GM19438 (cell line): Measurements from ENCODE around the gene PAFAH1B1.
"Not testable (repeated sequence)": the region's sequence is repeated elsewhere in the genome, so short reads cannot be mapped to it uniquely, and the experiment has no call there.

Source experiments
- ATAC-seq: cut with Tn5 transposase; IDR thresholded peaks from one replicate; pipeline ENCODE4 v1.9.1; 2021; ENCODE audit warnings: low read depth; ENCODE audit not compliant: unreplicated experiment

The PAFAH1B1 gene

GRCh38 chr17:2592971-2593820, at the start of gene PAFAH1B1:
TSS of gene PAFAH1B1 (plus strand) at chr17:2593654. CDS start at chr17:2638289, 44,635 bp downstream.
- ATAC-seq = peak; percentile 66

DNA sequence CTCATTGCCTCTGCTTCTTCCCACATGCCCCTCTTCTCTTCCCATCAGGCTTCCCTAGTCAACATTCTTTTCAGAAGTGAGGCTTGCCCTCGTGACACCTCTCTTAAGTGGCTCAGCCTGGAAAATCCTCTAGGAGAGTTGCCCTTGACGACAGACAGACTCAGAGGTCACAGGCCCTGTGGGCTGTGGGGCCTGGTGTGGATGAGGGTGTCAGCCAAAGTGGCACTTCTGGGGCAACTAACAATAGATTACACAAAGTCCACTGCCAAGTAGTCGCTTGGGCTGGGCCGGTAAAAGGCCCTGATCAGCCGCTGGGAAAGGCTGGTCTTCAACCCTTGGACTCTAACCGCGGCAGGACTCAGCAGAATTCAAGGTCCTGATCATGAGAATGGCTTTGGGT, 48.1 kb upstream of the PAFAH1B1 start:
- no peak for ATAC-seq

- ATAC-seq = no peak
These were observed 46.3 kb upstream of the PAFAH1B1 start for GRCh38 chr17:2547176-2547575.

- ATAC-seq = not testable (repeated sequence)
These were observed 45.4 kb upstream of the PAFAH1B1 start for GRCh38 chr17:2548026-2548425.

- no peak for ATAC-seq
These were observed 43.9 kb upstream of the PAFAH1B1 start for GRCh38 chr17:2549392-2550211.

DNA sequence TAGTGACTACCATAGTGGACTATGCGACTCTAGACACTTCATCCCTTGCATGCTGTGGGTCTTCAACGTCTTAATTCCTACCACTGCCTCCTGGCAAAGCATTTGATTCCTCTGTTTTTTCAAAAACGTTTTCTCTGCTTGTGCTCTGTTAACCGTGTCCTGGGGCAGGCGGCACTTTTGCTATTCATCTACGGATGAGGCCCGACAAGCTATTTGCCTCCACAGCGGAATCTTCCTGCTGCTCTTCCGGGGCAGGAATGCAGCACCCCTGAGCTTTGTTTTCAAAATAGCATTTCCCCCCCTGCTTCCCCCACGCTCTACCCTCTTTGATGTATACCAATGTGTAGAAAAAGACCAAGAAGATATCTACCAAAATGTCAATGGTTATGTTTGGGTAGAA, 42.0 kb upstream of the PAFAH1B1 start:
- ATAC-seq = no peak

DNA sequence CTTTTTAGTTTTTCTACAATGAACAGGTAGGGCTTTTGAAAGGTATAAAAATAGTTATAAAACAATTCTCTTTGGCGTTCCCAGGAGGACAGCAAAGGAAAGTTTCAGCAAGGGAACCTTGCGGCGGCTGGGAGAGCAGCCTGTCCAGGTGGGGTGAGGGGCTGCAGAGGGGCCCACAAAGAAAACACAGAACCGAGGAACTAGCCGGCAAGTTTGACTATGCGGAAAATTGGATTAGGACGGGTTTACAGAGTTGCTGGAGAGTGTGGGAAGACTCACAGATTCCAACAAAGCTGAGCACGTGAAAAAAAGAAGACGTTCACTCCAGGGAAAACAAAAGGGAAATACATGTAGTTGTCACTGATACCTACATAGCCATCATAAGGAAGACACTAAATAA, 41.5 kb upstream of the PAFAH1B1 start:
- no peak for ATAC-seq

- ATAC-seq = no peak
These were observed 32.8 kb upstream of the PAFAH1B1 start for GRCh38 chr17:2560658-2561057.

- ATAC-seq = no peak
These were observed 31.1 kb upstream of the PAFAH1B1 start for GRCh38 chr17:2562162-2562858.

DNA sequence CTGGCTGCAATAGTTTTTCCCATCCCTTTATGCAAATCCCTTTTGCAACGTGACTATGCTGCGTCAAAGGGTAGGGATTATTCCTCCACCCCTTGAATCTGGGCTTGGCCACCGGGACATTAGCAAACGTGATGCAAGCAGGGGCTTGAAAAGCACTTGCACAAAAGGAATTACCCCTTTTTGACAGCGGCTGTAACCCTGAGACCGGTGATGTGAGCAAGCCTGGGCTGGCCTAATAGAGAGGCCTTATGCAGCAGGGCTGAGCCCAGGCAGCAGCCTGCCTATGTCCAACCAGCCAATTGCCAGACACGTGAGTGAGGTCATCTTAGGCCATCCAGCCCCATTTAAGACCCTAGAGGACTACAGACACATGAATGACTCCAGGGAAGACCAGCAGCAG, 30.4 kb upstream of the PAFAH1B1 start:
- no peak for ATAC-seq

GRCh38 chr17:2563543-2563942, 29.9 kb upstream of the PAFAH1B1 start:
- ATAC-seq = no peak

GRCh38 chr17:2564877-2565276, 28.6 kb upstream of the PAFAH1B1 start:
- no peak for ATAC-seq

- no peak for ATAC-seq
These were observed 27.4 kb upstream of the PAFAH1B1 start for GRCh38 chr17:2566056-2566455.

- ATAC-seq = peak; percentile 68
These were observed 21.7 kb upstream of the PAFAH1B1 start for GRCh38 chr17:2571523-2572303.

- not testable (repeated sequence) for ATAC-seq
These were observed 21.2 kb upstream of the PAFAH1B1 start for GRCh38 chr17:2572304-2572609.

DNA sequence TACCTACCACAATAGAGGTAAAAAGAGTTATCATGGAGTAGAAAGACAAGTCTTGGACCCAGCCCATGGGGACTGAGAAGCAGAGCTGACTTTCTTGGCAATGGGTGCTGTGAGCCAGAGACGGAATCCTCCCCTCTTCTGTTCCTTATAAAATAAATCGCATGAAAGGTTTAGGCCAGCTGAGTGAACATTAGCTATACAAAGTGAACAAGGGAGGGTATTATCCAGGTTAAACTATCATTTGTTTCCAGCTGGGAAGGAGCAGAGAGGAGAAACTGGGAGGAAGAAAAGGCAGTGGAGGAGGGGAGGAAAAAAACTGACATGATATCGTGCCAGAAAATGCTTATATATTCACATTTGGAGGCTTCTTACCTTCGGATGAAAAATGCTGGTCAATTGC, 13.3 kb upstream of the PAFAH1B1 start:
- no peak for ATAC-seq

- ATAC-seq = no peak
These were observed 12.8 kb upstream of the PAFAH1B1 start for GRCh38 chr17:2580661-2581060.

DNA sequence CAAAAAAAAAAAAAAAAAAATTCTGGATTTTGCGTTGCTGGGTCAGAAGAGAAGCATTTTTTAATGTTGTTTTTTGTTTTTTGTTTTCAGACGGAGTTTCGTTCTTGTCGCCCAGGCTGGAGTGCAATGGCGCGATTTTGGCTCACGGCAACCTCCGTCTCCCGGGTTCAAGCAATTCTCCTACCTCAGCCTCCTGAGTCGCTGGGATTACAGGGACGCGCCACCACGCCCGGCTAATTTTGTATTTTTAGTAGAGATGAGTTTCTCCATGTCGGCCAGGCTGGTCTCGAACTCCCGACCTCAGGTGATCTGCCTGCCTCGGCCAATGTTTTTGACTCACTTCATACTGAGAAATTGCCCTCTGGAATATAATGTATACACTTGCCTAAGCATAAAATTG, 11.0 kb upstream of the PAFAH1B1 start:
- no peak for ATAC-seq

DNA sequence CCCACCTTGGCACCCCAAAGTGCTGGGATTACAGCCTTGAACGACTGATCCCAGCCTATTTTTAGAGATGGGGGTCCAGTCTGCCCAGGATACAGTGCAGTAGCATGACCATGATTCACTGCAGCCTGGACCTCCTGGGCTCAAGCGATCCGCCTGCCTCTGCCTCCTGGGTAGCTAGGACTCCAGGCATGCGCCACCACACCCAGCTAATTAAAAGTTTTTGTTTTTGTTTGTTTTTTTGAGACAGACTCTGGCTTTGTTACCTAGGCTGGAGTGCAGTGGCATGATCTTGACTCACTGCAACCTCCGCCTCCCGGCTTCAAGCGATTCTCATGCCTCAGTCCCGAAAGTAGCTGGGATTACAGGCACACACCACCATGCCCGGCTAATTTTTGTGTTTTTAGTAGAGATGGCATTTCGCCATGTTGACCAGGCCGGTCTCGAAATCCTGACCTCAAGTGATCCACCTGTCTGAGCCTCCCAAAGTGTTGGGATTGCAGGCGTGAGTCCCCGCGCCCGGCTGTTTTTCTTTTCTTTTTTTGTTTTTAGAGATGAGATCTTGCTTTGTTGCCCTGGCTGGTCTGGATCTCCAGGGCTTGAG, 2.3 kb upstream of the PAFAH1B1 start:
- ATAC-seq = no peak
